Fibroblast of lung (primary cell): ENCODE results near the gene TREH. TPM values are rescaled to one million over a fixed set of nuclear protein-coding genes. Genes with fewer than 3 reads are reported as not detected.
A peak's percentile ranks its signal among the peaks of the same experiment; 100 is the strongest.

Experiments
- DNase-seq, 2 donors: peaks; one replicate each; pipeline versions ENCODE4 v3.0.0 to v3.0.0-alpha.2; 2010; ENCODE audit warnings: low read depth in 2 of 2
- H2AFZ ChIP-seq: 2 replicates; pipeline ENCODE4 v1.5.1; 2012; ENCODE audit warnings: low read length, control low read depth, inconsistent platforms
- H3K27ac ChIP-seq: 2 replicates; pipeline ENCODE4 v1.5.1; 2011; ENCODE audit warnings: low read length, control low read depth; ENCODE audit not compliant: insufficient read depth
- H3K27me3 ChIP-seq: 2 replicates; pipeline ENCODE4 v1.5.1; 2011; ENCODE audit warnings: mild to moderate bottlenecking, low read length; ENCODE audit not compliant: control insufficient read depth, insufficient read depth
- H3K36me3 ChIP-seq: 2 replicates; pipeline ENCODE4 v1.5.1; 2011; ENCODE audit warnings: low read length; ENCODE audit not compliant: control insufficient read depth, insufficient read depth
- H3K4me1 ChIP-seq: 2 replicates; pipeline ENCODE4 v1.5.1; 2011; ENCODE audit warnings: low read length; ENCODE audit not compliant: control insufficient read depth, insufficient read depth; ENCODE audit errors: extremely low read depth
- H3K4me2 ChIP-seq: 2 replicates; pipeline ENCODE4 v1.5.1; 2011; ENCODE audit warnings: low read length, control low read depth; ENCODE audit not compliant: insufficient read depth; ENCODE audit errors: extremely low read depth
- H3K4me3 ChIP-seq, 4 experiments: fragments of 200-600 bp in 1 of 4; sonication (generic) in 1 of 4; replicated peaks in 1 of 4; 2 replicates each; pipeline ENCODE4 v1.5.1; 2011 to 2016; ENCODE audit warnings: low read length in 4 of 4, low read depth in 3 of 4, mild to moderate bottlenecking in 3 of 4, control low read depth in 2 of 4, inconsistent platforms in 1 of 4, mixed read lengths in 1 of 4; ENCODE audit not compliant: insufficient read depth in 1 of 4; ENCODE audit errors: control extremely low read depth in 1 of 4
- H3K79me2 ChIP-seq: 2 replicates; pipeline ENCODE4 v1.5.1; 2012; ENCODE audit warnings: mild to moderate bottlenecking, low read length, inconsistent platforms; ENCODE audit not compliant: control insufficient read depth, insufficient read depth
- H3K9ac ChIP-seq: 2 replicates; pipeline ENCODE4 v1.5.1; 2011; ENCODE audit warnings: mild to moderate bottlenecking, low read length, control low read depth; ENCODE audit not compliant: insufficient read depth
- H3K9me3 ChIP-seq: 2 replicates; pipeline ENCODE4 v1.5.1; 2012; ENCODE audit warnings: low read depth, low read length; ENCODE audit not compliant: control insufficient read depth, insufficient read depth
- H4K20me1 ChIP-seq: 2 replicates; pipeline ENCODE4 v1.5.1; 2011; ENCODE audit warnings: low read length; ENCODE audit not compliant: control insufficient read depth, insufficient read depth; ENCODE audit errors: extremely low read depth
- EZH2 ChIP-seq: IDR thresholded peaks from 2 replicates; pipeline ENCODE4 v1.5.1; 2012; ENCODE audit warnings: low read length, control low read depth, mild to moderate bottlenecking; ENCODE audit errors: missing control alignments
- polyA plus RNA-seq, 2 donors: library from polyadenylated mRNA; depleted of rRNA in 1 of 2; stranded (reverse) in 1 of 2; unstranded in 1 of 2; fragments of >200 nt; gene quantifications; 2 replicates each; pipeline ENCODE4 v1.2.1, GENCODE V29; 2011 to 2012; ENCODE audit warnings: missing spikeins in 1 of 2
- total RNA-seq: library from RNA; depleted of rRNA; stranded (reverse); fragments of >200 nt; gene quantifications from 2 replicates; pipeline ENCODE4 v1.2.1, GENCODE V29; 2014
- TF ChIP-seq, protein P1 (sequence below), 2 donors: IDR thresholded peaks in 1 of 2; conservative IDR thresholded peaks in 1 of 2; 1 replicate in 1 of 2; 2 replicates in 1 of 2; pipeline ENCODE4 v1.5.1; 2011 to 2012; ENCODE audit warnings: low read length in 2 of 2, control low read depth in 1 of 2, inconsistent platforms in 1 of 2, low read depth in 1 of 2, mild to moderate bottlenecking in 1 of 2

The TREH gene
- total and polyA plus RNA-seq, 2 donors (not counting 1 experiment from before 2014, with no cell fraction given): not detected

- peak overlapping the region; percentile 27 for H3K9ac ChIP-seq
- DNase-seq: peak; percentile 70 to 78
- H3K27me3 ChIP-seq: no peaks in the 10 kb centered on the region
- H3K9me3 ChIP-seq: no peaks in the 10 kb centered on the region
- peaks cover 4% of the 10 kb centered on the region for H3K79me2 ChIP-seq
- no peaks in the 10 kb centered on the region for H4K20me1 ChIP-seq
- H3K4me3 ChIP-seq: peak overlapping the region in 1 of 4 experiments; percentile 17
- TF ChIP-seq, protein P1, sequence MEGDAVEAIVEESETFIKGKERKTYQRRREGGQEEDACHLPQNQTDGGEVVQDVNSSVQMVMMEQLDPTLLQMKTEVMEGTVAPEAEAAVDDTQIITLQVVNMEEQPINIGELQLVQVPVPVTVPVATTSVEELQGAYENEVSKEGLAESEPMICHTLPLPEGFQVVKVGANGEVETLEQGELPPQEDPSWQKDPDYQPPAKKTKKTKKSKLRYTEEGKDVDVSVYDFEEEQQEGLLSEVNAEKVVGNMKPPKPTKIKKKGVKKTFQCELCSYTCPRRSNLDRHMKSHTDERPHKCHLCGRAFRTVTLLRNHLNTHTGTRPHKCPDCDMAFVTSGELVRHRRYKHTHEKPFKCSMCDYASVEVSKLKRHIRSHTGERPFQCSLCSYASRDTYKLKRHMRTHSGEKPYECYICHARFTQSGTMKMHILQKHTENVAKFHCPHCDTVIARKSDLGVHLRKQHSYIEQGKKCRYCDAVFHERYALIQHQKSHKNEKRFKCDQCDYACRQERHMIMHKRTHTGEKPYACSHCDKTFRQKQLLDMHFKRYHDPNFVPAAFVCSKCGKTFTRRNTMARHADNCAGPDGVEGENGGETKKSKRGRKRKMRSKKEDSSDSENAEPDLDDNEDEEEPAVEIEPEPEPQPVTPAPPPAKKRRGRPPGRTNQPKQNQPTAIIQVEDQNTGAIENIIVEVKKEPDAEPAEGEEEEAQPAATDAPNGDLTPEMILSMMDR (conservative IDR thresholded peaks at IDR 0.05 in 1 of 2, IDR thresholded peaks at IDR 0.05 in 1 of 2; ENCODE audit: low read depth in 1 of 2, low read length in 2 of 2): no peak
- TF ChIP-seq EZH2: no peak
- peak overlapping the region; percentile 77 for H3K4me2 ChIP-seq
- peaks cover 35% of the 10 kb centered on the region for H3K4me1 ChIP-seq
- H3K27ac ChIP-seq: peak overlapping the region; percentile 65
- H2AFZ ChIP-seq: no peak overlapping the region
- peaks cover 49% of the 10 kb centered on the region for H3K36me3 ChIP-seq
Measured at GRCh38 chr11:118634431-118635236, 44.8 kb downstream of the TREH start.

DNA sequence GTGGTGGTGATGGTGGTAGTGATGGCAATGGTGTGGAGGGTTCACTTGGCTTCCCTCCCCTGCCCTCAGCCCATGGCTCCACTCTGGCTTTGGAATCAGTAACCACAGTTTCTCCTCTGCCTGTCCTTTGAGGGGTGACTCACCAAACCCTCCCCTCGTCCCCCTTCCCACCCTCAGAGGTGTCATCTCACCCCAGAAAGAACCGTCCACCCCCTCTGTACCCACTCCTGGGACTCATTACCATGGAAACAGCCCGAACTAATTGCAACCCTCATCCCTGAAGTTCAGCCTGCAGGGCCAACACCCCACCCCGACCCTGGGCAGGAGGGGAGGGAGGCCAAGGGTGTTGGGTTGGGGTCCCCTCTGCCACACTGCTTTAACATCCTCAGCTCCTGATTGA is 45.5 kb downstream of the TREH start:
- no peak for TF ChIP-seq EZH2
- TF ChIP-seq, protein P1 (conservative IDR thresholded peaks at IDR 0.05 in 1 of 2, IDR thresholded peaks at IDR 0.05 in 1 of 2; ENCODE audit: low read depth in 1 of 2, low read length in 2 of 2): no peak
- Histone ChIP-seq H3K4me2 (peak overlapping the region; percentile 77), H3K9me3 (no peaks in the 10 kb centered on the region), H3K36me3 (peaks cover 47% of the 10 kb centered on the region), H4K20me1 (no peaks in the 10 kb centered on the region), H2AFZ (no peak overlapping the region), H3K4me1 (peaks cover 35% of the 10 kb centered on the region), H3K9ac (peak overlapping the region; percentile 27), H3K27ac (peak overlapping the region; percentile 65), H3K4me3 (no peak overlapping the region), H3K79me2 (peaks cover 4% of the 10 kb centered on the region), H3K27me3 (no peaks in the 10 kb centered on the region)
- peak; percentile 43 to 62 for DNase-seq

DNA sequence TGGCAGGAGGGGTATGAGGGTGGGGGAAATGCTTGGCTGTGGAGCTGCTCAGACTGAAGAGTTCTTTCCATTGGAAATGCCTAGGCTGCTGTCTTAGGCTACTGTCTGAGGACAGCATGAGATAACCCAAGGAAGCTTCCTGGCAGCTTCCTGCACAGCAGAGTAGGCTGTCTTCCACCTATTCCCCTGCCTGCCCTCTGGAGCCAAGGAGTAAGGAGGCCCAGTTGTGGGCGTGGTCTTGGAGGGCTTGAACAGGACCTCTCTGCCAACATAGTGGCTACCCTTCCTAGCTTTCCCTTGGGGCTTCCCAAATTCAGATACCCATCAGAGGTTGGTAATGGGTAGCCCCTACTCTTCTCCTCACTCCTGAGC is 46.1 kb downstream of the TREH start:
- peaks cover 45% of the 10 kb centered on the region for H3K36me3 ChIP-seq
- no peak overlapping the region for H3K4me2 ChIP-seq
- H2AFZ ChIP-seq: no peak overlapping the region
- H3K27ac ChIP-seq: peak overlapping the region; percentile 63
- peaks cover 35% of the 10 kb centered on the region for H3K4me1 ChIP-seq
- peaks cover 4% of the 10 kb centered on the region for H3K79me2 ChIP-seq
- H3K4me3 ChIP-seq: no peak overlapping the region
- no peaks in the 10 kb centered on the region for H3K9me3 ChIP-seq
- H3K9ac ChIP-seq: no peak overlapping the region
- no peak for DNase-seq
- TF ChIP-seq, protein P1 (conservative IDR thresholded peaks at IDR 0.05 in 1 of 2, IDR thresholded peaks at IDR 0.05 in 1 of 2; ENCODE audit: low read depth in 1 of 2, low read length in 2 of 2): no peak
- TF ChIP-seq EZH2: no peak
- H3K27me3 ChIP-seq: no peaks in the 10 kb centered on the region
- H4K20me1 ChIP-seq: no peaks in the 10 kb centered on the region
